Measurements from ENCODE around the gene RALGPS2. TPM values are rescaled to one million over a fixed set of nuclear protein-coding genes. Genes with fewer than 3 reads are reported as not detected.

The RALGPS2 gene
- total and polyA plus RNA-seq, 7 donors, result 6.6 to 24.3 (median 14.3) TPM

DNA sequence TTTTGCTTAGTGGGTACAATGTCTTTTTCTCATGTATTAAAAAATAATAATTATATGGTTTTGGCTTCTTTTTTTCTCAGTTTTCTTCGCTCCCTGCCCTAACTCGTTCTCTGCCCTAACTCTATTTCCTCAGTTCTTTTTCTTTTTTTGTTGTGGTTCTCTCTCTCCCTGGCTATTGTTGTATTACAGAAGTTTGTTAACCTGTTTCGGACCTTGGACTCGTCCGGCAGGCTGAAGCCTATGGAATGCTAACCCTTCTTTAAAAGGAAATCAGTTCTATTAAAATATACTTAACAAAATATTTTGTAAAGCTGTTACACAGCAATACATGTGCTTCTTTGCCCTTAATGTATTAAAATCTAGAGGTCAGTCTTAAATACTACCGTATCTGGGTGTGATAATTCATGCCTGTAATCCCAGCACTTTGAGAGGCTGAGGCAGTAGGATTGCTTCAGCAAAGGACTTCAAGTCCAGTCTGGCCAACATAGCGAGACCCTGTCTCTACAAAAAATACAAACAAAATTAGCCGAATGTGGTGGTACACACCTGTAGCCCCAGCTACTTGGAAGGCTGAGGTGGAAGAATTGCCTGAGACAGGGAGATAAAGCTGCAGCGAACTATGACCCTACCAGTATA is 81.7 kb downstream of the RALGPS2 start:
- TF ChIP-seq, protein P1, sequence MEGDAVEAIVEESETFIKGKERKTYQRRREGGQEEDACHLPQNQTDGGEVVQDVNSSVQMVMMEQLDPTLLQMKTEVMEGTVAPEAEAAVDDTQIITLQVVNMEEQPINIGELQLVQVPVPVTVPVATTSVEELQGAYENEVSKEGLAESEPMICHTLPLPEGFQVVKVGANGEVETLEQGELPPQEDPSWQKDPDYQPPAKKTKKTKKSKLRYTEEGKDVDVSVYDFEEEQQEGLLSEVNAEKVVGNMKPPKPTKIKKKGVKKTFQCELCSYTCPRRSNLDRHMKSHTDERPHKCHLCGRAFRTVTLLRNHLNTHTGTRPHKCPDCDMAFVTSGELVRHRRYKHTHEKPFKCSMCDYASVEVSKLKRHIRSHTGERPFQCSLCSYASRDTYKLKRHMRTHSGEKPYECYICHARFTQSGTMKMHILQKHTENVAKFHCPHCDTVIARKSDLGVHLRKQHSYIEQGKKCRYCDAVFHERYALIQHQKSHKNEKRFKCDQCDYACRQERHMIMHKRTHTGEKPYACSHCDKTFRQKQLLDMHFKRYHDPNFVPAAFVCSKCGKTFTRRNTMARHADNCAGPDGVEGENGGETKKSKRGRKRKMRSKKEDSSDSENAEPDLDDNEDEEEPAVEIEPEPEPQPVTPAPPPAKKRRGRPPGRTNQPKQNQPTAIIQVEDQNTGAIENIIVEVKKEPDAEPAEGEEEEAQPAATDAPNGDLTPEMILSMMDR (IDR thresholded peaks at IDR 0.05), result no peak
- no peak for TF ChIP-seq POLR2A (IDR thresholded peaks at IDR 0.05)
- TF ChIP-seq POLR2AphosphoS5 (IDR thresholded peaks at IDR 0.05), result no peak
- H3K27me3 ChIP-seq, result no peaks in the 10 kb centered on the region
- no peaks in the 10 kb centered on the region for H3K36me3 ChIP-seq
- H3K27ac ChIP-seq, result no peak overlapping the region
- 91 to 94% methylated on average over 9 of the region's 9 CpGs for WGBS, 2 donors
- no peak overlapping the region for H3K4me3 ChIP-seq
- intact Hi-C loops (cut with DNase I), result no loop called here
- H3K4me1 ChIP-seq, result no peaks in the 10 kb centered on the region
- H3K9me3 ChIP-seq, result no peaks in the 10 kb centered on the region
- no peak for DNase-seq

DNA sequence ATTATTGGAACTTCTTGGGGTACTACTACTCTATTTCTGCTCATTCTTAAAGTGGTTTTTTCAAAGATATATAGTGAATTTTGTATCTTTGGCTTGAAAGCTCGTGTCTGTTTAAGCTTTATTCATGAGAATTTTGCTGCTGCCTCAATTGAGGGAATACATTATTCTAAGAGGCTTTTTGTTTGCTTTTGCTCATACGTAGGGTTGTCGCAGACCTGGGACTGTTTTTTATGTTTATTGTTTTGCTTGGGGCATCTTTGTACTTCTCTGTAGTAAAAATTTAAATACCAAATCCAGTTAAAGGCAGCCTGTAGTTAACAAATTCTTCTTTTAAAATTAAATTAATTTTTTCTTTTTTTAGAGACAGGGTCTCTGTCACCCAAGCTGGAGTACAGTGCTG is 83.5 kb downstream of the RALGPS2 start:
- no peaks in the 10 kb centered on the region for H3K9me3 ChIP-seq
- no peak overlapping the region for H3K27ac ChIP-seq
- peaks cover 0 to 5% (median 2%) of the 10 kb centered on the region in 4 donors for H3K4me1 ChIP-seq
- DNase-seq, result no peak
- TF ChIP-seq POLR2AphosphoS5 (IDR thresholded peaks at IDR 0.05), result no peak
- no peak for TF ChIP-seq EP300 (IDR thresholded peaks at IDR 0.05)
- no peak for TF ChIP-seq POLR2A (IDR thresholded peaks at IDR 0.05)
- H3K27me3 ChIP-seq, result no peaks in the 10 kb centered on the region
- WGBS, 2 donors, result 92 to 94% methylated on average over 3 of the region's 3 CpGs
- no peaks in the 10 kb centered on the region for H3K36me3 ChIP-seq
- H3K4me3 ChIP-seq, result no peak overlapping the region
- intact Hi-C loops (cut with DNase I), result no loop called here

DNA sequence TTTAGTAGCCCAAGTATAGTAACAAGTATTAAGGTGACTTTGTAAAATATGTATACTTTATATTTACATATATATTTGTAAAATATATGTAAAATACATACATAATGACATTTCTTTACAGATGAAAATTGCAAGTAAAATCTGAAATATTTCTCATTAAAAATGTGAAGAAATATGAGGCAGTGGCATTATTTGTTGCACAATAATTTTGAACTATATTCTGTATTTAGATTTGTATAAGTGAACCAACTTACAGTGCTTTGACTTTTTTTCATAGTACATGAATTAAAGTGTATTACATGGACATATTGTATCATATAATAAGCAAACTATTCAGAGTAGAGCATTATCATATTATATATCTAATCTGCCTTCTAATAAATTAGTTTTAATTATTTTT is 85.5 kb downstream of the RALGPS2 start:
- no peak for DNase-seq
- peaks cover 0 to 13% (median 7%) of the 10 kb centered on the region in 4 donors for H3K4me1 ChIP-seq
- no peaks in the 10 kb centered on the region for H3K27me3 ChIP-seq
- H3K9me3 ChIP-seq, result no peaks in the 10 kb centered on the region
- H3K36me3 ChIP-seq, result no peaks in the 10 kb centered on the region
- TF ChIP-seq EP300 (IDR thresholded peaks at IDR 0.05) (no peak), POLR2AphosphoS5 (IDR thresholded peaks at IDR 0.05) (no peak), POLR2A (IDR thresholded peaks at IDR 0.05) (no peak)
- TF ChIP-seq, protein P1 (IDR thresholded peaks at IDR 0.05), result no peak
- no peak overlapping the region for H3K4me3 ChIP-seq
- intact Hi-C loops (cut with DNase I), result loop anchor here (5.0 kb wide), 1 partner anchor 33 kb away; no protein-coding TSS in a partner anchor
- H3K27ac ChIP-seq, result no peak overlapping the region

DNA sequence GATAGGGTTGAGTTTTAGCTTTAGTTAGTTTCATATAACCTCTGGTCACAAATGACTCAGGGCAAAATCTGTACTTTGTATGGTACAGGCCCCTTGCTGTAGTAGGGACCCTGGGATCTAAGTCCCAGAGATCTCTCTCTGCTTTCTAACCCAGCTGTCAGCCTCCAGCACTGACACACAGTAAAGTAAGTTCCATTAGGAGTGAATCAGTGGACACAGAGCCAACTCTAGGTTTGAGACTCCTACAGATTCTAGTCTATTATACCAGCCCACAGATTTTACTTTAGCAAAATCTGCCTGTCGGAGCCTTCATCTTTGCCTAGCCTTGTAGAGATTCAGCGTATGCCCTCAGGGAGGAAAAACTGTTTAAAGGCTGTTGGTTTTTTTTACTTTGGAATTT is 93.4 kb downstream of the RALGPS2 start:
- Histone ChIP-seq H3K9me3 (no peaks in the 10 kb centered on the region), H3K27ac (no peak overlapping the region), H3K4me3 (no peak overlapping the region), H3K4me1 (peaks cover 0 to 21% (median 7%) of the 10 kb centered on the region in 4 donors), H3K27me3 (no peaks in the 10 kb centered on the region), H3K36me3 (no peaks in the 10 kb centered on the region)
- no peak for DNase-seq
- intact Hi-C loops (cut with DNase I), result no loop called here
- 94 to 98% methylated on average over 2 of the region's 2 CpGs for WGBS, 2 donors
- no peak for TF ChIP-seq POLR2A (IDR thresholded peaks at IDR 0.05)
- TF ChIP-seq EP300 (IDR thresholded peaks at IDR 0.05), result no peak
- TF ChIP-seq, protein P1 (IDR thresholded peaks at IDR 0.05), result no peak
- no peak for TF ChIP-seq POLR2AphosphoS5 (IDR thresholded peaks at IDR 0.05)

DNA sequence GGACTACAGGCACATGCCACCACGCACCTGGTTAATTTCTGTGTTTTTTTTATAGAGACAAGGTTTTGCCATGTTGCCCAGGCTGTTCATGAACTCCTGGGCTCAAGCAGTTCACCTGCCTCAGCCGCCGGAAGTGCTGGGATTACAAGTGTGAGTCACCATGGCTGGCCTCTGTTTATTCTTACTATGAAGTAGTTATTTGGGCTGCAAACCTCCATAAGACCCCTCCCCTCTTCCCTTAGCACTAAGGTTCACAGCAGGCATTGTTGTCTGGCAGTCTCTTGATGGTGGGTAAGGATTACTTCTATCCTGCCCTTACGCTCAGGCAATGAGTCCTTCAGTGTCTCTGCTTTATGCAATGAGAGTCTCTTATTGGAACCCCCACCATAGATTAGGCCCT is 94.1 kb downstream of the RALGPS2 start:
- DNase-seq, result no peak
- Histone ChIP-seq H3K9me3 (no peaks in the 10 kb centered on the region), H3K27ac (no peak overlapping the region), H3K27me3 (no peaks in the 10 kb centered on the region), H3K4me3 (no peak overlapping the region), H3K4me1 (peaks cover 0 to 14% (median 3%) of the 10 kb centered on the region in 4 donors), H3K36me3 (no peaks in the 10 kb centered on the region)
- WGBS, 2 donors, result 84 to 96% methylated on average over 4 of the region's 4 CpGs
- intact Hi-C loops (cut with DNase I), result no loop called here
- TF ChIP-seq, protein P1 (IDR thresholded peaks at IDR 0.05), result no peak
- TF ChIP-seq EP300 (IDR thresholded peaks at IDR 0.05) (no peak), POLR2A (IDR thresholded peaks at IDR 0.05) (no peak), POLR2AphosphoS5 (IDR thresholded peaks at IDR 0.05) (no peak)

All from sigmoid colon (tissue), 7 donors.